ENCODE measurements around the gene RAB36.

DNA sequence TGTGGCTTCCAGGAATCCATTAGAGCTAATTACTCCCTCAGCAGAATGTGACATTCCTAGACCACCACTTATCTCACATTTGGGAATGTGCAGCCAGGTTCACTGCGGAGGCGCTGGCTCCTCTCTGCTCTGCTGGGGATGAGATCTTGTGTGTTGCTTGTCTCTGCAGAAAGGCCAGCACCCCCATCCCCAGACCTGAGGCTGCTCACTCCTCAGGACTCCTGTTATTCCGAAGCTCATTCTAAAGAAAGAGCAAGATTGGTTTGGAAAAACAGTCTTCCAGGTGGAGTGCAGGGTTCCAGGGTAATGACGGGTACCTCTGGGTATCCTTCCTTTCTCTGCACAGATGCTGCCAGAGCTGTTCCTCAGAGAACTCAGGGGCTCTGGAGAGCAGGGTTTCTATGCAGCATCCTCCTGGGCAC, 24.3 kb upstream of the RAB36 start:
- no peak for TF ChIP-seq FOXJ3 (CRISPR knock-in tag; IDR thresholded peaks at IDR 0.05)
- no peak for TF ChIP-seq TAF1 (IDR thresholded peaks at IDR 0.05; ENCODE audit: borderline replicate concordance, low read depth, low read length)
- TF ChIP-seq, protein P1, sequence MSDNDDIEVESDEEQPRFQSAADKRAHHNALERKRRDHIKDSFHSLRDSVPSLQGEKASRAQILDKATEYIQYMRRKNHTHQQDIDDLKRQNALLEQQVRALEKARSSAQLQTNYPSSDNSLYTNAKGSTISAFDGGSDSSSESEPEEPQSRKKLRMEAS (IDR thresholded peaks at IDR 0.05; ENCODE audit: low read depth): no peak
- TF ChIP-seq POLR2AphosphoS5 (IDR thresholded peaks at IDR 0.05; ENCODE audit: low read depth, low read length): no peak
- TF ChIP-seq, protein P2, sequence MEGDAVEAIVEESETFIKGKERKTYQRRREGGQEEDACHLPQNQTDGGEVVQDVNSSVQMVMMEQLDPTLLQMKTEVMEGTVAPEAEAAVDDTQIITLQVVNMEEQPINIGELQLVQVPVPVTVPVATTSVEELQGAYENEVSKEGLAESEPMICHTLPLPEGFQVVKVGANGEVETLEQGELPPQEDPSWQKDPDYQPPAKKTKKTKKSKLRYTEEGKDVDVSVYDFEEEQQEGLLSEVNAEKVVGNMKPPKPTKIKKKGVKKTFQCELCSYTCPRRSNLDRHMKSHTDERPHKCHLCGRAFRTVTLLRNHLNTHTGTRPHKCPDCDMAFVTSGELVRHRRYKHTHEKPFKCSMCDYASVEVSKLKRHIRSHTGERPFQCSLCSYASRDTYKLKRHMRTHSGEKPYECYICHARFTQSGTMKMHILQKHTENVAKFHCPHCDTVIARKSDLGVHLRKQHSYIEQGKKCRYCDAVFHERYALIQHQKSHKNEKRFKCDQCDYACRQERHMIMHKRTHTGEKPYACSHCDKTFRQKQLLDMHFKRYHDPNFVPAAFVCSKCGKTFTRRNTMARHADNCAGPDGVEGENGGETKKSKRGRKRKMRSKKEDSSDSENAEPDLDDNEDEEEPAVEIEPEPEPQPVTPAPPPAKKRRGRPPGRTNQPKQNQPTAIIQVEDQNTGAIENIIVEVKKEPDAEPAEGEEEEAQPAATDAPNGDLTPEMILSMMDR (IDR thresholded peaks at IDR 0.05): no peak
- TF ChIP-seq TEAD4 (IDR thresholded peaks at IDR 0.05; ENCODE audit: borderline replicate concordance, insufficient read depth): no peak
- TF ChIP-seq, protein P3, sequence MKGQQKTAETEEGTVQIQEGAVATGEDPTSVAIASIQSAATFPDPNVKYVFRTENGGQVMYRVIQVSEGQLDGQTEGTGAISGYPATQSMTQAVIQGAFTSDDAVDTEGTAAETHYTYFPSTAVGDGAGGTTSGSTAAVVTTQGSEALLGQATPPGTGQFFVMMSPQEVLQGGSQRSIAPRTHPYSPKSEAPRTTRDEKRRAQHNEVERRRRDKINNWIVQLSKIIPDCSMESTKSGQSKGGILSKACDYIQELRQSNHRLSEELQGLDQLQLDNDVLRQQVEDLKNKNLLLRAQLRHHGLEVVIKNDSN (IDR thresholded peaks at IDR 0.05; ENCODE audit: borderline replicate concordance, low read depth): no peak
- TF ChIP-seq, protein P4, sequence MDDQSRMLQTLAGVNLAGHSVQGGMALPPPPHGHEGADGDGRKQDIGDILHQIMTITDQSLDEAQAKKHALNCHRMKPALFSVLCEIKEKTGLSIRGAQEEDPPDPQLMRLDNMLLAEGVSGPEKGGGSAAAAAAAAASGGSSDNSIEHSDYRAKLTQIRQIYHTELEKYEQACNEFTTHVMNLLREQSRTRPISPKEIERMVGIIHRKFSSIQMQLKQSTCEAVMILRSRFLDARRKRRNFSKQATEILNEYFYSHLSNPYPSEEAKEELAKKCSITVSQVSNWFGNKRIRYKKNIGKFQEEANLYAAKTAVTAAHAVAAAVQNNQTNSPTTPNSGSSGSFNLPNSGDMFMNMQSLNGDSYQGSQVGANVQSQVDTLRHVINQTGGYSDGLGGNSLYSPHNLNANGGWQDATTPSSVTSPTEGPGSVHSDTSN (IDR thresholded peaks at IDR 0.05): no peak
- no peak for TF ChIP-seq GABPA (IDR thresholded peaks at IDR 0.05; ENCODE audit: low read depth)
- TF ChIP-seq, protein P5, sequence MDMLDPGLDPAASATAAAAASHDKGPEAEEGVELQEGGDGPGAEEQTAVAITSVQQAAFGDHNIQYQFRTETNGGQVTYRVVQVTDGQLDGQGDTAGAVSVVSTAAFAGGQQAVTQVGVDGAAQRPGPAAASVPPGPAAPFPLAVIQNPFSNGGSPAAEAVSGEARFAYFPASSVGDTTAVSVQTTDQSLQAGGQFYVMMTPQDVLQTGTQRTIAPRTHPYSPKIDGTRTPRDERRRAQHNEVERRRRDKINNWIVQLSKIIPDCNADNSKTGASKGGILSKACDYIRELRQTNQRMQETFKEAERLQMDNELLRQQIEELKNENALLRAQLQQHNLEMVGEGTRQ (IDR thresholded peaks at IDR 0.05; ENCODE audit: borderline replicate concordance, low read depth, low read length): no peak
- TF ChIP-seq NRF1 (IDR thresholded peaks at IDR 0.05; ENCODE audit: low read depth, low read length): no peak

Measured in SK-N-SH (cell line).